ENCODE data around the gene NR5A2. TPM values are rescaled to one million over a fixed set of nuclear protein-coding genes. Genes with fewer than 3 reads are reported as not detected.

The NR5A2 gene
- total and polyA plus RNA-seq, 2 experiments from 2014 or later = 19.8 to 55.5 TPM

DNA sequence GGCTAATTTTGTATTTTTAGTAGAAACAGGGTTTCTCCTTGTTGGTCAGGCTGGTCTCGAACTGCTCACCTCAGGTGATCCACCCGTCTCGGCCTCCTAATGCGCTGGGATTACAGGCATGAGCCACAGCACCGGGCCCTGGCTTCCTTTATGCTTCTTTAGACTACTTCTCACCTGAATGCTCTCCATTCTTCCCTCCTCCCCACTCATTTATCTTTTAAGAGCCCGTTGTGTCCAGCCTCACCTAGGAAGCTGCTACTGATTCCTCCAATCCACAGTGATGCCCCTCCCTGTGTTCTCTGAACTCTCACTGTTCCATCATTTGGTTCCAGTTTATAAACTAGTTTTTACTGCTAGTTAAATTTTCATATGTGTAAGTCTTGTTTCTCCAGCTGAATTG lies 44.9 kb upstream of the NR5A2 start:
- no peak for TF ChIP-seq EZH2 (IDR thresholded peaks at IDR 0.05; ENCODE audit: borderline replicate concordance)
- Histone ChIP-seq H3K4me2 (no peak overlapping the region), H3K27ac (no peak overlapping the region), H2AFZ (no peak overlapping the region), H3K27me3 (no peaks in the 10 kb centered on the region), H4K20me1 (ENCODE audit: insufficient read depth, poor library complexity, severe bottlenecking) (no peaks in the 10 kb centered on the region), H3K9me2 (replicated peaks; ENCODE audit: insufficient read depth) (no peaks in the 10 kb centered on the region), H3K9me3 (ENCODE audit: low read depth) (no peaks in the 10 kb centered on the region), H3K4me1 (ENCODE audit: insufficient read depth) (no peaks in the 10 kb centered on the region), H3K36me3 (replicated peaks; ENCODE audit: insufficient read depth, low read depth) (no peaks in the 10 kb centered on the region), H3K79me2 (no peaks in the 10 kb centered on the region), H3K4me3 (no peak overlapping the region)
- WGBS (ENCODE audit: low lambda C conversion rate, missing lambda C conversion rate) = 88% methylated on average over 6 of the region's 6 CpGs
- no peak for DNase-seq (ENCODE audit: low spot score)

DNA sequence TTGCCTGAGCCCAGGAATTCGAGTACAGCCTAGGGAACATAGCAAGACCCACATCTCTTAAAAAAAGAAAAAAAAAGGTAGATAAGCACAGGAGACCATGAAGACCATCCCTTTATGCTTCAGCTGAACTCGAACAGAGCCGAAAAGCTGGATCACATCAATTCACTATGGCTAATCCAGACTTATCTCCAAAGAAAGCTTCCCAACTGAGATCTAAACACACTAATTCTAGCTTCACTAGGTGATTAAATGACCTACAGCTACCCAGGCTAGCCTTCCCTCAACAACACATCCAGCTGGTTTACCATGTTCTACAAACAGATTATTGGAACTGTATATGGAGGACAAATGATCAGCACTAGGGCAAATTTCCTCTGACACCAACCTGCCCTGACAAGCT lies 44.0 kb upstream of the NR5A2 start:
- H3K79me2 ChIP-seq = no peaks in the 10 kb centered on the region
- TF ChIP-seq, protein P1, sequence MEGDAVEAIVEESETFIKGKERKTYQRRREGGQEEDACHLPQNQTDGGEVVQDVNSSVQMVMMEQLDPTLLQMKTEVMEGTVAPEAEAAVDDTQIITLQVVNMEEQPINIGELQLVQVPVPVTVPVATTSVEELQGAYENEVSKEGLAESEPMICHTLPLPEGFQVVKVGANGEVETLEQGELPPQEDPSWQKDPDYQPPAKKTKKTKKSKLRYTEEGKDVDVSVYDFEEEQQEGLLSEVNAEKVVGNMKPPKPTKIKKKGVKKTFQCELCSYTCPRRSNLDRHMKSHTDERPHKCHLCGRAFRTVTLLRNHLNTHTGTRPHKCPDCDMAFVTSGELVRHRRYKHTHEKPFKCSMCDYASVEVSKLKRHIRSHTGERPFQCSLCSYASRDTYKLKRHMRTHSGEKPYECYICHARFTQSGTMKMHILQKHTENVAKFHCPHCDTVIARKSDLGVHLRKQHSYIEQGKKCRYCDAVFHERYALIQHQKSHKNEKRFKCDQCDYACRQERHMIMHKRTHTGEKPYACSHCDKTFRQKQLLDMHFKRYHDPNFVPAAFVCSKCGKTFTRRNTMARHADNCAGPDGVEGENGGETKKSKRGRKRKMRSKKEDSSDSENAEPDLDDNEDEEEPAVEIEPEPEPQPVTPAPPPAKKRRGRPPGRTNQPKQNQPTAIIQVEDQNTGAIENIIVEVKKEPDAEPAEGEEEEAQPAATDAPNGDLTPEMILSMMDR (IDR thresholded peaks at IDR 0.05; ENCODE audit: poor library complexity) = no peak
- TF ChIP-seq EZH2phosphoT487 (IDR thresholded peaks at IDR 0.05; ENCODE audit: low read depth, severe bottlenecking, unreplicated experiment) (no peak), EZH2 (IDR thresholded peaks at IDR 0.05; ENCODE audit: borderline replicate concordance) (no peak)
- H3K27me3 ChIP-seq = no peaks in the 10 kb centered on the region
- DNase-seq (ENCODE audit: low spot score) = no peak
- no peaks in the 10 kb centered on the region for H3K36me3 ChIP-seq (replicated peaks; ENCODE audit: insufficient read depth, low read depth)
- no peaks in the 10 kb centered on the region for H3K9me3 ChIP-seq (ENCODE audit: low read depth)
- no peaks in the 10 kb centered on the region for H3K9me2 ChIP-seq (replicated peaks; ENCODE audit: insufficient read depth)
- 79% methylated on average over 3 of the region's 3 CpGs for WGBS (ENCODE audit: low lambda C conversion rate, missing lambda C conversion rate)
- no peak overlapping the region for H3K4me3 ChIP-seq
- no peaks in the 10 kb centered on the region for H4K20me1 ChIP-seq (ENCODE audit: insufficient read depth, poor library complexity, severe bottlenecking)
- H2AFZ ChIP-seq = no peak overlapping the region
- no peaks in the 10 kb centered on the region for H3K4me1 ChIP-seq (ENCODE audit: insufficient read depth)
- no peak overlapping the region for H3K27ac ChIP-seq
- H3K4me2 ChIP-seq = no peak overlapping the region

DNA sequence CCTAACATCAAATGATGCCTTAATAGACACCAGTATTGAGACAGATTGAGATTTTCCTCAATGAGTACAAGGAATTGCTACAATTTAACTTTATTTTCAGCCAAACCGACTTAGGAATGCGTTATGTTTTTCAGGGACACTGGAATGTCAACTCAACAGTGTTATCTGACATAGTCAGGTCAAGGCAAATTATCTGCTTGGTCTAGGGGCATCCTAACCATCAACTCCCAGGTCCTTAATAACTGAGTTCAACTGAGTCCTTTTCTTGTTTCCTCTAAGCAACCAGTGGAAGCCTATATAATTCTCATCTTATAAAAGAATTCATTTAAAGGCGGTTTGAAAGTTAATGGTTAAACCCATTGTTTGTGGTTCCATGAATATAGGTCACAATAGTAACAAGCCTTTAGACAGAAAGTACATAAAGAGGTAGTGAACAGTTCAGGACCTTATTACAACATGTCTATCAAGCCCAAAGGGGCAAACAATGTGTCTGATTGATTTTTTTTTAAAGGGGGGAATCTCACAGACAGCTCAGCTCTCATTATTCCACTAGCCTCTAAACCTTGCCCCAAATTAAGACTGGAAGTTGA lies 32.3 kb upstream of the NR5A2 start:
- Histone ChIP-seq H3K4me2 (no peak overlapping the region), H3K36me3 (replicated peaks; ENCODE audit: insufficient read depth, low read depth) (no peaks in the 10 kb centered on the region), H3K79me2 (no peaks in the 10 kb centered on the region), H3K4me3 (no peak overlapping the region), H3K9me2 (replicated peaks; ENCODE audit: insufficient read depth) (no peaks in the 10 kb centered on the region), H4K20me1 (ENCODE audit: insufficient read depth, poor library complexity, severe bottlenecking) (no peaks in the 10 kb centered on the region), H3K27ac (no peak overlapping the region), H3K9me3 (ENCODE audit: low read depth) (no peaks in the 10 kb centered on the region), H3K27me3 (no peaks in the 10 kb centered on the region), H3K4me1 (ENCODE audit: insufficient read depth) (no peaks in the 10 kb centered on the region), H2AFZ (no peak overlapping the region)
- no peak for DNase-seq (ENCODE audit: low spot score)
- TF ChIP-seq, protein P1 (IDR thresholded peaks at IDR 0.05; ENCODE audit: poor library complexity) = no peak
- no peak for TF ChIP-seq EZH2phosphoT487 (IDR thresholded peaks at IDR 0.05; ENCODE audit: low read depth, severe bottlenecking, unreplicated experiment)
- TF ChIP-seq EZH2 (IDR thresholded peaks at IDR 0.05; ENCODE audit: borderline replicate concordance) = no peak
- WGBS (ENCODE audit: low lambda C conversion rate, missing lambda C conversion rate) = 36% methylated on average over 3 of the region's 3 CpGs

DNA sequence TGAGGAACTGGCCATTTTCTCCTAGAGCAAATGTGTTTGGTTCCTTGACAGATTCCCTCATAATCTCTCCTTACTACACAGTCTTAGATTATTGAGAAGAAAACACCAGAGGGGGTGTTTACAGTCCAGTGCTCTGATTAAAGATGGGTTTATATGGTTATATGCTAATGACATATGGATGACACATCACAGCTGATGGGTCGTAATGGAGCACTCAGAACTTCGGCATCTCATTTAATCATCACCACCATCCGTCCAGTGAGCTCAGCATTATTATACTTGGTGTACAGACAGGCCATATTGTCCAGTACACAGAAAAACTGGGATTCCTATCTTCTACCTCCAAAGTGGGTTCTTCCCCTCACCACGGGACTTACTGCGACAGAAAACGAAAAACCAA lies 22.3 kb upstream of the NR5A2 start:
- no peak overlapping the region for H3K27ac ChIP-seq
- H3K79me2 ChIP-seq = no peaks in the 10 kb centered on the region
- H3K36me3 ChIP-seq (replicated peaks; ENCODE audit: insufficient read depth, low read depth) = no peaks in the 10 kb centered on the region
- no peak overlapping the region for H3K4me3 ChIP-seq
- 92% methylated on average over 6 of the region's 6 CpGs for WGBS (ENCODE audit: low lambda C conversion rate, missing lambda C conversion rate)
- H3K9me2 ChIP-seq (replicated peaks; ENCODE audit: insufficient read depth) = no peaks in the 10 kb centered on the region
- no peaks in the 10 kb centered on the region for H3K27me3 ChIP-seq
- TF ChIP-seq EZH2phosphoT487 (IDR thresholded peaks at IDR 0.05; ENCODE audit: low read depth, severe bottlenecking, unreplicated experiment) (no peak), EZH2 (IDR thresholded peaks at IDR 0.05; ENCODE audit: borderline replicate concordance) (no peak)
- TF ChIP-seq, protein P1 (IDR thresholded peaks at IDR 0.05; ENCODE audit: poor library complexity) = no peak
- no peaks in the 10 kb centered on the region for H3K9me3 ChIP-seq (ENCODE audit: low read depth)
- no peaks in the 10 kb centered on the region for H3K4me1 ChIP-seq (ENCODE audit: insufficient read depth)
- no peaks in the 10 kb centered on the region for H4K20me1 ChIP-seq (ENCODE audit: insufficient read depth, poor library complexity, severe bottlenecking)
- H3K4me2 ChIP-seq = no peak overlapping the region
- no peak for DNase-seq (ENCODE audit: low spot score)
- H2AFZ ChIP-seq = no peak overlapping the region

All from hepatocyte (in vitro differentiated cells).